DMS114 treated with DMSO at 0.1 percent for 48 hours (cell line): Measurements from ENCODE around the gene AUTS2.

Experiments
- DNase-seq: peaks from one replicate; lab custom pipeline; 2025; ENCODE audit not compliant: unreplicated experiment; lab: John Stamatoyannopoulos, UW

AUTS2 gene

DNA sequence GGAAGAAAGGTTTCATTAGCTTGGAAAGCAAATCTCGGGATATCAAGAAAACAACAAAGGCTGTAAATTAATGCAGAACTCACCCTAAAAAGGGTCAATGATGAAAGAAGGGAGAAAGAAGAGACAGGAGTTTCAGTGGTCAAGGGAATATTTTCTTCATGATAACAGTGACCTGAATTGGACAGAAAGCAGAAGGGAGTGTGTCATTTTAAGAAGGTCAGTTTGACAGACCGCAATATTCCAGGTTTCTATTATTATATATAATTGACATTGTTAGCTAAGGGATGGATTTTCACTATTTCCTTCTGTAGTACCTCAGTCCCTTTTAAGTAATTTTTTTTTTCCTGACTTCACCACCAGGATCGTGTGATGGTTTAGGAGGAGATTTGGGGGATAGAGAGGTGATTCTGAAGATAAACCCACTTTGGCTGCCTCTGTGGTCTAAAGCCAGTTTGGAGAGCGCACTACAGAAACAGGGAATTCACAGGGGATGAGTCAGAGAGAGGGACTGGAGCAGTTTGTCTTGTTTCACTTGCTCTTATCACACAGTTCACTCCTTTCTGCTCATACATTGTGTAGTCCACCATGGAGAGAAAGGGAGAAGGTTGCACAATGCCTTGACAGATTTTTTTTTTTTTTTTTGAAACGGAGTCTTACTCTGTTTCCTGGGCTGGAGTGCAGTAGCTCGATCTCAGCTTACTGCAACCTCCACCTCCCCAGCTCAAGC, 417.9 kb downstream of the AUTS2 start:
- no peak for DNase-seq

DNA sequence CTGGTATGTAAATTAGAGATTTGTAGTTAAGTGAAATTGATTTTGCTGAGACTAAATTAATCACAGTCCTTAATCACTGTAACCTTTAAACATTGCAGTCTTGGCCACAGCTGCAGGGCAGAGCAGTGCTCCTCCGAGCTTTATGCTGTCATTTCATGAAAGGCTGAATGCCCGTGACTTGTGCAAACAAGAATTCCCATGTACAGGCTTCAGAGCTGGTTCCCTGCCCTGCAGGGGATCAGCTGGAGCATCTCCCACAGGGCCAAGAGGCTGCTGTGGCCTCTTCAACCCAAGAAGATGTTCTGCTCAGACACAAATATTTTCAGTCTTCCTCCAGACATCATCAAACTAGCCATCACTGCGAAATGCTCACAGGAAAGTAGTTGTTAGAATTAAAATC, 419.1 kb downstream of the AUTS2 start:
- no peak for DNase-seq

DNA sequence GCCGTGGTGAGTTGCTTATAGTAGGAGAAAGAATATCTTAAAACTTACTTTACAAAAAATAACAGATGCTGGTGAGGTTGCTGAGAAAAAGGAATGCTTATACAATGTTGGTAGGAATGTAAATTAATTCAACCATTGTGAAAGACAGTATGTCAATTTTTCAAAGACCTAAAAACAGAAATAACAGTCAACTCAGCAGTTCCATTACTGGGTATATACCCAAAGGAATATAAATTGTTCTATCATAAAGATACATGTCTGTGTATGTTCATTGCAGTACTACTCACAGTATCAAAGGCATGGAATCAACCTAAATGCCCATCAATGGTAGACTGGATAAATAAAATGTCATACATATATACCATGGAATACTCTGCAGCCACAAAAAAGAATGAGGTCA, 420.4 kb downstream of the AUTS2 start:
- DNase-seq: no peak

DNA sequence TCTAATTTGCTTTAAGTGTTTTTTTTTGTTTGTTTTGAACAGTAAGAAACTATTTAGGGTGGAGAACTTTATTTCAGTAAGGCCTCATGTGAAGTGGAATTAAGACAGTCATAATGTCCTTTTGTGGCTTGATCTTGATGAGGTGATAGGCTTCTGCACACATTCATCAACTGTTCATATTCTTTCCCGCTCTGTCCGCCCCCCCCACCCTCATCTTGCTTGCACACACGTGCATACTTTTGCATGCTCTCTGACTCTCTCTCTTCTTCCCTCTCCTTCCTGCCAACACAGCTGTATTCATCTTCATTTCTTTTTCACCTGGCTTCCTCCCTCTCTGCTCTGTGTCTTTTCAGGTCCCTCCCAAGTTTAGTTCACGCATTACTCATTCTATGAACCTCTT, 429.6 kb downstream of the AUTS2 start:
- no peak for DNase-seq

- DNase-seq: no peak
Measured at GRCh38 chr7:70028620-70029019, 430.3 kb downstream of the AUTS2 start.

DNA sequence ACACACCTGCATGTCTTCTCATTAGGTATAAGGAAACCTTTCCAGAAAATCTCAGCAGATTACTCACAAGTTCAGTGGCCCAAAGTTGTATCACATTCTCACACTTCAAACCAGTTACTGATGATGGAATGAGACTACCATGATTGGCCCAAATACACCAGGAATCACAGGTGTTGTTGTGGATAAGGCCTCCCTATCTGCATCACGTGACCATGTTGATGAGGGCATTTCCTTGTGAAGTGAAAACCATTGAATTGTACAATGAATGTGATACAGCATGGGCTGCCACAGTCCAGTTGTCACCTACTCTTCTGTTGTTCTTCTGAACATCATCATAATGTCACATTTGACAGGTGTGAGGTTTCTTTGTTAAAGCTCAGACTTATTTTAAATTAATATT, 431.7 kb downstream of the AUTS2 start:
- no peak for DNase-seq

DNA sequence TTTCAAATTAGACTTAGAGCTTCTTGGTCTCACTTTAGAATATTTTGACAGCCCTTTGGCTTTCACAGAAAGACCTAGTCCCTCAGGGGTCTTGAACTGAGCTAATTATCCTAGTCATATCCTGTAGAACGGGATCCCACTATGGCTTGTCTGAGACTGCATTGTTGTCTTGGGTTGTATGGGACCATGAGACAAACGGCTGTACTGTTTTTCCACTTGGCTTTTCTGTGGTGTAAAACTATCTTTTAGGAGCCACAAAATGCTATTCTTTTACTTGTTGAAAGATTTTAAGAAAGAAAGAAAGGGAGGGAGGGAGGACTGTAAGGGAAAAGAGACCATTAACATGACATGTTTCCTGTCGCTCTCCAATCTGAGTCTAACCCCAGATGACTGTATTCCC, 432.5 kb downstream of the AUTS2 start:
- no peak for DNase-seq

GRCh38 chr7:70031245-70031644, 433.0 kb downstream of the AUTS2 start:
- no peak for DNase-seq

- DNase-seq: no peak
Measured at GRCh38 chr7:70032649-70033048, 434.4 kb downstream of the AUTS2 start.

GRCh38 chr7:70033226-70033625, 435.0 kb downstream of the AUTS2 start:
- no peak for DNase-seq

- DNase-seq: no peak
Measured at GRCh38 chr7:70034999-70035398, 436.7 kb downstream of the AUTS2 start.

DNA sequence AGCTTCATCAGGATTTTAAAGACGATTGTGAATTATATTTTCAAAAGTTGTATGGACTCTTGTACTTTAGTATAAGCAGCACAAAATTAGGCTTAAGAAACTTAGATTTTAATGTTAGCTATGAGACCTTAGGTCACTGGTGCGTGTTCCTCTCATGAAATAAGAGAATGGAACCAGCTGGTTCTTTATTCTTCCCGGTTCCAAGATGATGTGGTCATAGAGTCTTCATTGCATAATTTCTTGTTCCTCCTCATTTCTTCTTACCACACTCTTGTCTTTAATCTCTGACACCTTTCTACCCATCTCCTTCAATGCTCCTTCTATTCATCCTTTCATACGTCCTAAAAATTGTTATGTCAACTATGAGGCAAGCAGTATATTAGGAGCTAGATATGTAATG, 437.2 kb downstream of the AUTS2 start:
- DNase-seq: no peak

- DNase-seq: no peak
Measured at GRCh38 chr7:70035955-70036354, 437.7 kb downstream of the AUTS2 start.

DNA sequence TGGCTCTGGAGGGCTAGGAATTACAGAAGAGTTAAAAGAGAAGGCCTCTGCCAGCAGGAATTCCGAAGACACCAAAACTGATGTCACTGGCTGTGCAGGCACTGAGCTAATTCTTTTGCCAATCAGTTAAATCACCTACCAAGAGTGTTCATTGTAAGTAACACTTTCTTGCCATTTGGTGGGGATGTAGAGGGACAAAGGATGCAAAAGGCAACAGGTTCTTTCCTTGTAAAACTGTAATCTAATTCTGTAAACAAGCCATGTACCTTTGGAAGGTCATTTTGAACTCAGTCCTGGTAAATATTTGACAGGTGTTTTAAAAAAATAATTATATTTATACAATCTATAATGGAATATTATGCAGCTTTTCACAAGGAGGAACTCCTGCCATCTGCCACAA, 438.4 kb downstream of the AUTS2 start:
- no peak for DNase-seq

DNA sequence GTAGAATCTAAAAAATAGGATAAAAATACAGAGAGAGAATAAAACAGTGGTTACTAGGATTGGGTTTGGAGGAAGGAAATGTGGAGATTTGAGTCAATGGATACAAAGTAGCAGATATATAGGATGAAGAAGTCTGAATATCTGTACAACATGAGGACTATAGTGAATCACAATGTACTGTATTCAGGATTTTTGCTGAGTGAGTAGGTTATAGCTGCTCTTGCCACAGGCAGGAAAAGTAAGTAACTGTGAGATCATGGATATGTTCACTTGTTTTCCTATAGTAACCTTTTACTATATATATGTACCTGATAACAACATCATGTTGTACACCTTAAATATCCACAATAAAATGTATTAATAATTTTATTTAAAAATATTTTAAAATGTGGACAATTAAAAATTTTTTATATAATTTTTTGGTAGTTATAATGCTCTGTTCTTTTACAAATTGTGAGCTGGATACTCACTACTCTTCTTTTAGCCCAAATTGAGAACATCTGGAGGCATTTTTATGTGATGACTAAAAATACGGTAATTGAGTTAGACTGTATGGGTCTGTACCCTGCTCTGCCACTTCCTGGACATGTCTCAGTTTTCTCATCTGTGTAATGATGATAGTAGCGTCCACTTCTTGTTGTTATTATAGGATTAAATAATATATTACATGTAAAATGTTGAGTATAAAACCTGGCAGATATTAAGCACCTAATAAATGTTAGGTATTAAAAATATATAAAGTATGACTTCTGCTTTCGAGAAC, 439.1 kb downstream of the AUTS2 start:
- no peak for DNase-seq

DNA sequence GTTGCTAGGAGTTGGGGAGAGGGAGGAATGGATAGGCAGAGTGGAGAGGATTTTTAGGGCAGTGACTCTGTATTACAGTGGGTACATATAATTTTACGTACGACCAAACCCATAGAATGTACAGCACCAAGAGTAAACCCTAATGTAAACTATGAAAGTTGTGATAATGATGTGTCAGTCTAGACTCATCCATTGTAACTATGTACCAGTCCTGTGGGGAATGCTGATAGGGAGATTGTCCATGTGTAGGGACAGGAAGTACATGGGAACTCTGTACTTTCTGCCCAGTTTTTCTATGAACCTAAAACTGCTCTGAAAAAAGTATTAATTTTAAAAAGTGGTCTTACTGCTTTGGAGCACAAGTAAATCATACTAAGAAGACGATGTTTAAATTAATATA, 441.8 kb downstream of the AUTS2 start:
- no peak for DNase-seq

DNA sequence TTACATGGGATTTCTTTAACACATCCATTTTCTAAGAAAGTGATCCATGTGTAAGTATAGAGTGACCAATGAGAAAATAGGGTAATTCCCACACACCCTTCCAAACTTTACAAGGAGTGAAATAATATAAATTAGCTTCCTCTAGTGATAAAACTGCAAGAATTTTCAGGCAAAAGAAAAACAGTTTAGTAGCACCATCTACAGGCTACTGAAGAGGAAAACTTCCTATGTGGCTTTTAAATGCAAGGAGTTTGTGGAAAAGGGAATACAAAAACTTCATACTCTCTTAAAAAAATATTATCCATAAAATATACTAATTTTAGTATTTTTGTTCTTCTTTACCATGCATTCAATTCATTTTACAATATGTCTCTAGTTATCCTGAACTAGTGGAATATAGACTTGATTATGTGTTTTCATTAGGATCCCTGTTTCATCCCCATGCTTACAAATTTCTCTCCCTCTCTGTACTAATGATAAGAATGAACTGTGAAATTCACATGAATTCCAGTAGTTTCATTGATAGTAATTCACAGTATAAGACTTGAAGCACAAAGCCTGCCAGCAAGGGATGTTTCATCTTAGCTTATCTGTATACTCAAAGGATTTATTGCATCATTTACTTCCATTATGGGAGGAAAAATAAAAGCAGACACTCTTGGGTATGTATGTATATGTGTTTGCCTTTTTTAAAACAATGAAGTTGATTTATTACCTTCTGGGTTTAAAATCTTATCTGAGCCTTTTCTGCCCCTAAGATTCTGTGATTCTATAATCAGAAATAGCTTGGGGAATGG, 442.9 kb downstream of the AUTS2 start:
- DNase-seq: peak; percentile 10

- peak; percentile 10 for DNase-seq
Measured at GRCh38 chr7:70042533-70042932, 444.3 kb downstream of the AUTS2 start.

- DNase-seq: no peak
Measured at GRCh38 chr7:70043015-70043538, 444.8 kb downstream of the AUTS2 start.

DNA sequence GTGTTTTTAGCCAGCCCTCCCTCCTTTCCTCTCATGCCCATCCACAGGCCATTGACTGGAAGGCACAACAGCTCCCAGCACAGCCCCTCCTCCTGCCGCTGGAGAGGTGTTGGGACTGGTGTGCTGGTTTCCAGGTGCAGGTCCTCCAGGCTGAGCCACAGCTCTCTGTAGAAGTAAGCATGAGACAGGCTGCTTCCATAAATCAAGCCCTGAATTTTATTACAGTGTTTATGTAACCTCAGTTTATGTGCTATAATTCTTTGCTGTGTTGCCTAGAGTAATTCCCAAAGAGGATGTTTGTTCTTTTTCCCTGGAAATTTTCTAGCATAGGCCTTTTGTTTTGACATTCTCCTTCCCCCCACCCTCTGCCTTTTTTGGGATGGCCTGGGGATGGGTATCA, 445.8 kb downstream of the AUTS2 start:
- no peak for DNase-seq

DNA sequence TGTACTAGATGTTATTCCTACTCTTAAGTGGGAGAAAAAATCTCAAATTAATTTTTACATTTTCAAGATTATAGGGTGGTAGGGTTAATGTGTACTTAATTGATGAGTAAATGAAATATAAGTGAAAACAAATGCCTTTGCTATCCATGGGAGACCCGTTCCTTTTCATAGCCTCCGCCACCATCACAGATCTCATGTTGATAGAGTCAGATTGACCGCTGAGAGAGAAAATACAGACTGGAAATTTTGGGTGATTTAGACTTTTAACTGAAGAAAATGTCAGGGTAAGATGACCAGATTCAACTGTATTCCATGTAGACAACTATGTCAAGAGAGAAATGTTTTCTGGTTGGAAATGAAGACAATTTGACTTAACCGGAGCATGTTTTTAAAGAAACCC, 446.2 kb downstream of the AUTS2 start:
- DNase-seq: no peak

DNA sequence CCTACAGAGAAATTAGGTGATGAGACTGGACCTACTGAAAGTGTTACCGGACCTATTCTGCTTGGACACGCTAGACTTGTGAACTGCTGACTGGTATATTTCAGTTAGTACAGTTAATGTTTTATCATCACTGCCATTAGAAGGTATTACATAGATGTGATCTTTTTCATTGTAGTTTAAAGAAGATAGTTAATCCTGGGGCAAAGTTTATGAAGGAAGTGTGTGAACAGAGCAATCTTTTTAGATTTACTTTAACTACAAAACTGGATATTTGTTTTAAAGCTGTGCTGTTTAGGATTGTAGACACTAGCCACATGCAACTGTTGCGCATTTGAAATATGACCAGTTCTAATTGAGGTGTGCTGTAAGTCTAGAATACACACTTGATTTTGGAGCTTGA, 446.7 kb downstream of the AUTS2 start:
- DNase-seq: no peak
